Esophagus muscularis mucosa (tissue), 4 donors: ENCODE data around the gene PDE4A. TPM values are rescaled to one million over a fixed set of nuclear protein-coding genes. Genes with fewer than 3 reads are reported as not detected.

ENCODE experiments used
- DNase-seq: peaks from one replicate; pipeline ENCODE4 v3.0.0-alpha.2; 2017; ENCODE audit errors: extremely low spot score
- H3K27ac ChIP-seq, 4 donors: fragments of 200-600 bp; sonication (generic); replicated peaks in 1 of 4; 1 replicate in 3 of 4; 2 replicates in 1 of 4; pipeline ENCODE4 v1.5.1; 2016 to 2019; ENCODE audit warnings: mild to moderate bottlenecking in 1 of 4
- H3K27me3 ChIP-seq, 4 donors: fragments of 200-600 bp; sonication (generic); one replicate each; pipeline versions ENCODE4 v1.5.1 to v1.6.0; 2016 to 2019
- H3K36me3 ChIP-seq, 4 donors: fragments of 200-600 bp; sonication (generic); one replicate each; pipeline ENCODE4 v1.5.1; 2016 to 2019
- H3K4me1 ChIP-seq, 4 donors: fragments of 200-600 bp; sonication (generic); one replicate each; pipeline ENCODE4 v1.5.1; 2016 to 2019
- H3K4me3 ChIP-seq, 4 donors: fragments of 200-600 bp; sonication (generic); 1 replicate in 2 of 4; 2 replicates in 2 of 4; pipeline ENCODE4 v1.5.1; 2016 to 2019; ENCODE audit warnings: mild to moderate bottlenecking in 4 of 4, moderate library complexity in 1 of 4
- H3K9me3 ChIP-seq, 4 donors: fragments of 200-600 bp; sonication (generic); 1 replicate in 3 of 4; 2 replicates in 1 of 4; pipeline ENCODE4 v1.5.1; 2016 to 2019
- EP300 ChIP-seq: sonication (generic); formaldehyde crosslinking; IDR thresholded peaks from one replicate; pipeline ENCODE4 v1.6.1; 2017; ENCODE audit warnings: antibody characterized with exemption
- POLR2A ChIP-seq: fragments of 450-650 bp; IDR thresholded peaks from one replicate; pipeline ENCODE4 v1.6.1; 2017; ENCODE audit warnings: antibody characterized with exemption, moderate library complexity, mild to moderate bottlenecking, low read depth
- POLR2AphosphoS5 ChIP-seq, 2 donors: sonication (generic); formaldehyde crosslinking; IDR thresholded peaks; one replicate each; pipeline ENCODE4 v1.6.1; 2017; ENCODE audit warnings: antibody characterized with exemption in 2 of 2
- WGBS: methylation state at CpG from one replicate; pipeline ENCODE4 v1.1.5; 2018; 5-methylcytosine and 5-hydroxymethylcytosine counted together
- intact Hi-C: fragments of 100-400 bp; cut with DNase I; formaldehyde crosslinking; loops from one replicate; pipeline ENCODE4 v1.15.1; 2023
- total RNA-seq, 4 donors: library from RNA; depleted of rRNA; stranded (reverse); fragments of >200 nt; gene quantifications; one replicate each; pipeline versions ENCODE4 v1.1.0 to v1.2.1, GENCODE V29; 2016
- TF ChIP-seq, protein P1 (sequence below), 3 experiments: fragments of 200-600 bp in 2 of 3; fragments of 450-650 bp in 1 of 3; sonication (generic) in 2 of 3; IDR thresholded peaks; one replicate each; pipeline ENCODE4 v1.5.1; 2017 to 2019; ENCODE audit warnings: antibody characterized with exemption in 3 of 3, mild to moderate bottlenecking in 2 of 3, moderate library complexity in 1 of 3

The PDE4A gene
- total RNA-seq, 4 donors from 2014 or later: 11.6 to 24.5 (median 14.1) TPM

DNA sequence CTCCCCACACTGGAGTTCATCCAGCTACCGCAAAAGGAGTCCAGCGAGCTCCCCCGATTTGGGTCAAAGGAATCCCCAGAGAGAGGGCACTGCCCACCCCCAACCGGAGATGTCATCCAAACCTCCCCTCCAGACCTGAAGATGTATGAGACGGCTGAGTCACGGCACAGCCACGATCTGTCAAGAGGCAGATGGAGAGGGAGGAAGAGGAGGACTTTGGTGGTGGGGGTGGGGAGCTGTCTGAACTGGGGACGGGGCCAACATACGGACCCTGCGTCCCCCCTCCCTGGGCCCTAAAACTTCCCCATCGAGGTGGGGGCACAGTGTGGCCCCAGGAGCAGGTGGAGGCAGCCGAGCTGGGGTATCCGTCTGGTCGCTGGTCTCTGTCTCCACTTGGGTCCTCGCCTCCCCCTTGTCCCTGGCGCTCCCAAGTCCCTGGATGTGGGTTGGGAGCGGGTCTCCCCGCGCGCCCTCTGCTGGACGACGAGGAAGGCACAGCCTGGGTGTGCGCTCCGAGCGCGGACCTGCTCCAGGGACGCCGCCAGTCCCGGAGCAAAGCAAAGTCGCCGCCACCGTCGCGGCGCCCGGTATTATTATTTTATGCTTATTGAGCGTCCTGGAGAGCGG lies 3.8 kb downstream of the PDE4A start:
- Histone ChIP-seq H3K4me1 (peaks cover 31 to 42% (median 35%) of the 10 kb centered on the region in 4 donors), H3K9me3 (no peaks in the 10 kb centered on the region), H3K4me3 (peak overlapping the region; percentile 34 to 52 (median 38)), H3K27me3 (peaks cover 9 to 78% (median 55%) of the 10 kb centered on the region in 4 donors), H3K27ac (no peak overlapping the region), H3K36me3 (no peaks in the 10 kb centered on the region)
- no peak for TF ChIP-seq POLR2A
- TF ChIP-seq, protein P1, sequence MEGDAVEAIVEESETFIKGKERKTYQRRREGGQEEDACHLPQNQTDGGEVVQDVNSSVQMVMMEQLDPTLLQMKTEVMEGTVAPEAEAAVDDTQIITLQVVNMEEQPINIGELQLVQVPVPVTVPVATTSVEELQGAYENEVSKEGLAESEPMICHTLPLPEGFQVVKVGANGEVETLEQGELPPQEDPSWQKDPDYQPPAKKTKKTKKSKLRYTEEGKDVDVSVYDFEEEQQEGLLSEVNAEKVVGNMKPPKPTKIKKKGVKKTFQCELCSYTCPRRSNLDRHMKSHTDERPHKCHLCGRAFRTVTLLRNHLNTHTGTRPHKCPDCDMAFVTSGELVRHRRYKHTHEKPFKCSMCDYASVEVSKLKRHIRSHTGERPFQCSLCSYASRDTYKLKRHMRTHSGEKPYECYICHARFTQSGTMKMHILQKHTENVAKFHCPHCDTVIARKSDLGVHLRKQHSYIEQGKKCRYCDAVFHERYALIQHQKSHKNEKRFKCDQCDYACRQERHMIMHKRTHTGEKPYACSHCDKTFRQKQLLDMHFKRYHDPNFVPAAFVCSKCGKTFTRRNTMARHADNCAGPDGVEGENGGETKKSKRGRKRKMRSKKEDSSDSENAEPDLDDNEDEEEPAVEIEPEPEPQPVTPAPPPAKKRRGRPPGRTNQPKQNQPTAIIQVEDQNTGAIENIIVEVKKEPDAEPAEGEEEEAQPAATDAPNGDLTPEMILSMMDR (IDR thresholded peaks at IDR 0.05): peak in 2 of 3 experiments; percentile 80 to 89
- TF ChIP-seq EP300: no peak
- peak in 1 of 2 donors; percentile 45 for TF ChIP-seq POLR2AphosphoS5 (IDR thresholded peaks at IDR 0.05)
- DNase-seq: no peak
- intact Hi-C loops: loop anchor here (1.0 kb wide), 1 partner anchor 20 kb away; no protein-coding TSS in a partner anchor
- under 1% methylated on average over 35 of the region's 38 CpGs for WGBS

DNA sequence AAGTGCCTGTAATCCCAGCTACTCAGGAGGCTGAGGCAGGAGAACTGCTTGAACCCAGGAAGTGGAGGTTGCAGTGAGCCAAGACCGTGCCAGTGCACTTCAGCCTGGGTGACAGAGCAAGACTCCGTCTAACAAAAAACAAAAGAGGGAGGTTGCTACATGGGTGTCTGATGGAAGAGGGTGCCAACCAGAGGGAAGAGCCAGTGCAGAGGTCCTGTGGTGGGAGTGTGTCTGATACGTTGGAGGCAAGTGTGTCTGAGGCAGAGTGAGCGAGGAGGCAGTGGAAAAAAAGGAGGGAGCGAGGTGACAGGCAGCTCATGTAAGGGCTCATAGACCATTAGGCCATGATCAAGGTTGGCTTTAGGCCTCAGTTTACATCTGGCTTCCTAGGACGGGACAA lies 6.8 kb downstream of the PDE4A start:
- intact Hi-C loops: no loop called here
- 77% methylated on average over 6 of the region's 6 CpGs for WGBS
- peaks cover 0 to 61% (median 26%) of the 10 kb centered on the region in 4 donors for H3K27me3 ChIP-seq

DNA sequence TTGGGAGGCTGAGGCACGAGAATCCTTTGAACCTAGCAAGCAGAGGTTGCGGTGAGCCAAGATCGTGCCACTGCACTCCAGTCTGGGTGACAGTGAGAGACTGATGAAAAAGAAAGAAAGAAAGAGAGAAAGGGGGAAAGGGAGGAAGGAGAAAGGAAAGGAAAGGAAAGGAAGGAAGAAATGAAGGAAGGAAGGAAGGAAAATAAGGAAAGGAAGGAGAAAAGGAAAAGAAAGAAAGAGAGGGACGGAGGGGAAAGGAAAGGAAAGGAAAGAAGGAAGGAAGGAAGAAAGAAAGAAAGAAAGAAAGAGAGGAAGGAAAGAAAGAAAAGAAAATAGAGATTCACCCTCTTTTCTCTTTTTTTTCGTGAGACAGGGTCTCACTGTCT lies 8.7 kb downstream of the PDE4A start:
- 69% methylated on average over 5 of the region's 5 CpGs for WGBS
- DNase-seq: no peak
- TF ChIP-seq EP300 (no peak), POLR2AphosphoS5 (IDR thresholded peaks at IDR 0.05) (no peak), POLR2A (no peak)
- TF ChIP-seq, protein P1 (IDR thresholded peaks at IDR 0.05): no peak
- intact Hi-C loops: no loop called here
- Histone ChIP-seq H3K4me1 (peaks cover 22 to 45% (median 42%) of the 10 kb centered on the region in 4 donors), H3K27me3 (peaks cover 0 to 43% (median 11%) of the 10 kb centered on the region in 4 donors), H3K27ac (no peak overlapping the region), H3K4me3 (no peak overlapping the region), H3K9me3 (no peaks in the 10 kb centered on the region), H3K36me3 (no peaks in the 10 kb centered on the region)

More for the DNA sequence above, 6.8 kb downstream of the PDE4A start:
- Histone ChIP-seq H3K4me1 (peaks cover 19 to 34% (median 28%) of the 10 kb centered on the region in 4 donors), H3K9me3 (no peaks in the 10 kb centered on the region), H3K27ac (no peak overlapping the region), H3K4me3 (no peak overlapping the region), H3K36me3 (no peaks in the 10 kb centered on the region)
- no peak for DNase-seq
- TF ChIP-seq EP300: no peak

DNA sequence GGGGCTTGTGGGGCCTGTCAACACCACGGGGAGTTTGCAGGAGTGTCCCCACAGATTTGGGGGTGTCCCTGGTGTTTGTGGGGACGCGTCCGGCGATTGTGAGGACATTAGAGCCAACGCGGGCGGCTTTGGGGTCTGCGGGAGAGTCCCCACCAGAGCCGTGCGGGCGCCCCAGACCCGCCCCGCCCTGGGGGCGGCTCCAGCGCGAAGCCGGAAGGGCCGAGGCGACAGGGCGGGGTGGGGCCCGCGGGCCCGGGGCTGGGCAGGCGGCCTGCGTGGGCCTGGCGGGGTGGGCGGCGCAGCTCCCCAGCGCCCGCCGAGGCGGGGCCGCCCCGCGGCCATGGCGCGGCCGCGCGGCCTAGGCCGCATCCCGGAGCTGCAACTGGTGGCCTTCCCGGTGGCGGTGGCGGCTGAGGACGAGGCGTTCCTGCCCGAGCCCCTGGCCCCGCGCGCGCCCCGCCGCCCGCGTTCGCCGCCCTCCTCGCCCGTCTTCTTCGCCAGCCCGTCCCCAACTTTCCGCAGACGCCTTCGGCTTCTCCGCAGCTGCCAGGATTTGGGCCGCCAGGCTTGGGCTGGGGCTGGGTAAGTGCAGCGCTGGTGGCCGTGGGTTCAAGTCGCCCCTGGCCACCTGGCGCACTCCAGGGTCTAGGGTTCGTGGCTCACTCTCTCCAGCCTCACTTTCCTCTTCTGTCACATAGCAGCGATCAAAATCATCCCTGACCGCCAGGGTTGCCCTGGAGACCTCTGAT lies 10.3 kb downstream of the PDE4A start:
- H3K9me3 ChIP-seq: no peaks in the 10 kb centered on the region

More for the DNA sequence above, 10.3 kb downstream of the PDE4A start:
- H3K4me1 ChIP-seq: peaks cover 16 to 32% (median 31%) of the 10 kb centered on the region in 4 donors
- H3K27me3 ChIP-seq: peaks cover 0 to 26% (median 0%) of the 10 kb centered on the region in 4 donors
- TF ChIP-seq POLR2AphosphoS5 (IDR thresholded peaks at IDR 0.05): peak in 1 of 2 donors; percentile 40
- no peak for TF ChIP-seq EP300
- TF ChIP-seq, protein P1 (IDR thresholded peaks at IDR 0.05): no peak
- no peak for TF ChIP-seq POLR2A
- 31% methylated on average over 3 of the region's 75 CpGs for WGBS
- peak overlapping the region; percentile 58 to 75 (median 65) for H3K4me3 ChIP-seq
- intact Hi-C loops: no loop called here
- DNase-seq: no peak
- peak overlapping the region; percentile 31 to 71 (median 63) for H3K27ac ChIP-seq
- no peaks in the 10 kb centered on the region for H3K36me3 ChIP-seq
